Uterus (tissue), 2 donors: ENCODE results near the gene FOXC1.

Source experiments
- CTCF ChIP-seq, 4 experiments: fragments of 200-600 bp in 2 of 4; fragments of 450-650 bp in 2 of 4; sonication (generic) in 2 of 4; IDR thresholded peaks; one replicate each; pipeline ENCODE4 v1.5.1; 2016 to 2019; ENCODE audit warnings: antibody characterized with exemption in 4 of 4, mild to moderate bottlenecking in 2 of 4, moderate library complexity in 1 of 4
- POLR2A ChIP-seq, 2 donors: fragments of 450-650 bp; IDR thresholded peaks; one replicate each; pipeline ENCODE4 v1.6.1; 2016; ENCODE audit warnings: antibody characterized with exemption in 2 of 2, mild to moderate bottlenecking in 1 of 2, moderate library complexity in 1 of 2

- no peak for TF ChIP-seq CTCF (IDR thresholded peaks at IDR 0.05)
- no peak for TF ChIP-seq POLR2A (IDR thresholded peaks at IDR 0.05)
Observed at GRCh38 chr6:1633366-1634021, 23.8 kb downstream of the FOXC1 start.
